ENCODE data around the gene WDFY4. TPM values are rescaled to one million over a fixed set of nuclear protein-coding genes. Genes with fewer than 3 reads are reported as not detected.

Gene WDFY4
- total and polyA plus RNA-seq, 2 of the 13 experiments (the other 11 are each of a cell fraction or from before 2014, with no cell fraction given): not detected

DNA sequence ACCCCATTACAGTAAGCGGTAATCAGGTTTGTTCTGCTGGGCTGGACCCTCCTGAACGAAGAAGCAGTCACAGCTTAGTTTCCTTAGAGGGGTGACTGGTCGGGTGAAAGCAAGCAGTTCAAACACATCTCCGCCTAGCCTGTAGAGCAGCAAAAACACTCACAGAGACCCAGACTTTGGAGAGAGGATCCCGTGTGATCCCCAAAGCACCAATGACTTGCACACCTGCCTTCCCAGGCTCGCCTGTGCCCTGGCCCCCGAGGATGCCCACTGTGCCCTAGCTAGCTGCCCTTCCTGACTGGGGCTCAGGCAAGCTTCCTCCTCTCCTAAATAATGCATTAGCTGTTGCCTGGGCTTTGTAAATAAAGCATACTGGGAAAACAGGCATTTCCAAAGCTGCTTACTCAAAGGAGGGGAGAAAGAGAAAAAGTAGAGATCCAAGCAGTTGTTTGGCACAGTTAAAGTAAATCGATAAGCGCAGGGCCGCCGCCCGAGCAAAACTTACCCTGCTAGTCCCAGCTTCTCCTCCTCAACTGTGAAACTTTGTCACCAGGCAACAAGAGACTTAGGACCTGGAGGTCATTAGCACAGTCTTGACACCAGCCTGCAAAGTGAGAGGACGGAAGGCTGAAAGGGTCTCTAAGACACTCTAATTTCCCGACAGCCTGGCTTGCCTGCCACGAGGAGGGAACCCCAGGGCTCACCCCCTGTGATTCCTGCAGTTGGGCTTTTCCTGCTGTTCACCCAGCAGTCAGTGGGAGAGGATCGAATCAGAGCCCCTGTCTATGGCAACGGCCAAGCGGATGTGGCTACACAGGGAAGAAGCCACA, 250.2 kb downstream of the WDFY4 start:
- no peaks in the 10 kb centered on the region for H3K36me3 ChIP-seq (replicated peaks in 1 of 2; ENCODE audit: control insufficient read depth in 1 of 2, insufficient read depth in 2 of 2, low read length in 2 of 2)
- FAIRE-seq: no peak
- BruUV-seq (replicated peaks): no TSS peak
- TF ChIP-seq KDM3A (CRISPR knock-in tag; IDR thresholded peaks at IDR 0.05; ENCODE audit: low read depth) (no peak), ZNF883 (CRISPR knock-in tag; IDR thresholded peaks at IDR 0.05; ENCODE audit: not compliant biosample characterization) (no peak), ZNF20 (CRISPR knock-in tag; IDR thresholded peaks at IDR 0.05) (no peak), ATF7-NPFF (CRISPR knock-in tag; IDR thresholded peaks at IDR 0.05; ENCODE audit: low read depth) (no peak), ZNF556 (CRISPR knock-in tag; IDR thresholded peaks at IDR 0.05; ENCODE audit: borderline replicate concordance) (no peak), ZNF615 (CRISPR knock-in tag; IDR thresholded peaks at IDR 0.05; ENCODE audit: borderline replicate concordance) (no peak), XRCC5 (optimal IDR thresholded peaks at IDR 0.05; ENCODE audit: low read length) (no peak), SSRP1 (CRISPR knock-in tag; IDR thresholded peaks at IDR 0.05) (no peak)
- TF ChIP-seq, protein P1, sequence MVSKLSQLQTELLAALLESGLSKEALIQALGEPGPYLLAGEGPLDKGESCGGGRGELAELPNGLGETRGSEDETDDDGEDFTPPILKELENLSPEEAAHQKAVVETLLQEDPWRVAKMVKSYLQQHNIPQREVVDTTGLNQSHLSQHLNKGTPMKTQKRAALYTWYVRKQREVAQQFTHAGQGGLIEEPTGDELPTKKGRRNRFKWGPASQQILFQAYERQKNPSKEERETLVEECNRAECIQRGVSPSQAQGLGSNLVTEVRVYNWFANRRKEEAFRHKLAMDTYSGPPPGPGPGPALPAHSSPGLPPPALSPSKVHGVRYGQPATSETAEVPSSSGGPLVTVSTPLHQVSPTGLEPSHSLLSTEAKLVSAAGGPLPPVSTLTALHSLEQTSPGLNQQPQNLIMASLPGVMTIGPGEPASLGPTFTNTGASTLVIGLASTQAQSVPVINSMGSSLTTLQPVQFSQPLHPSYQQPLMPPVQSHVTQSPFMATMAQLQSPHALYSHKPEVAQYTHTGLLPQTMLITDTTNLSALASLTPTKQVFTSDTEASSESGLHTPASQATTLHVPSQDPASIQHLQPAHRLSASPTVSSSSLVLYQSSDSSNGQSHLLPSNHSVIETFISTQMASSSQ (IDR thresholded peaks at IDR 0.05; ENCODE audit: low read depth): no peak
- TF ChIP-seq, protein P1 (CRISPR knock-in tag; IDR thresholded peaks at IDR 0.05; ENCODE audit: borderline replicate concordance): no peak
- TF ChIP-seq, protein P2, sequence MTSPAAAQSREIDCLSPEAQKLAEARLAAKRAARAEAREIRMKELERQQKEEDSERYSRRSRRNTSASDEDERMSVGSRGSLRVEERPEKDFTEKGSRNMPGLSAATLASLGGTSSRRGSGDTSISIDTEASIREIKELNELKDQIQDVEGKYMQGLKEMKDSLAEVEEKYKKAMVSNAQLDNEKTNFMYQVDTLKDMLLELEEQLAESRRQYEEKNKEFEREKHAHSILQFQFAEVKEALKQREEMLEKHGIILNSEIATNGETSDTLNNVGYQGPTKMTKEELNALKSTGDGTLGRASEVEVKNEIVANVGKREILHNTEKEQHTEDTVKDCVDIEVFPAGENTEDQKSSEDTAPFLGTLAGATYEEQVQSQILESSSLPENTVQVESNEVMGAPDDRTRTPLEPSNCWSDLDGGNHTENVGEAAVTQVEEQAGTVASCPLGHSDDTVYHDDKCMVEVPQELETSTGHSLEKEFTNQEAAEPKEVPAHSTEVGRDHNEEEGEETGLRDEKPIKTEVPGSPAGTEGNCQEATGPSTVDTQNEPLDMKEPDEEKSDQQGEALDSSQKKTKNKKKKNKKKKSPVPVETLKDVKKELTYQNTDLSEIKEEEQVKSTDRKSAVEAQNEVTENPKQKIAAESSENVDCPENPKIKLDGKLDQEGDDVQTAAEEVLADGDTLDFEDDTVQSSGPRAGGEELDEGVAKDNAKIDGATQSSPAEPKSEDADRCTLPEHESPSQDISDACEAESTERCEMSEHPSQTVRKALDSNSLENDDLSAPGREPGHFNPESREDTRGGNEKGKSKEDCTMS (CRISPR knock-in tag; conservative IDR thresholded peaks at IDR 0.05): no peak
- H2AFZ ChIP-seq (ENCODE audit: low read length): no peak overlapping the region
- no peak overlapping the region for H3K4me2 ChIP-seq (ENCODE audit: low read depth, low read length)
- intact Hi-C loops (cut with micrococcal nuclease; ENCODE audit: unreplicated experiment): no loop called here
- 16% methylated on average over 16 of the region's 18 CpGs for WGBS (ENCODE audit: low lambda C conversion rate)
- H3K9me3 ChIP-seq (ENCODE audit: low read length): no peaks in the 10 kb centered on the region
- no peak overlapping the region for H3K9ac ChIP-seq (ENCODE audit: insufficient read depth, low read depth, low read length)
- POLR2A ChIA-PET: no interaction called here
- H3K4me3 ChIP-seq (replicated peaks in 1 of 3; ENCODE audit: insufficient read depth in 1 of 3, low read depth in 2 of 3, low read length in 3 of 3): no peak overlapping the region
- no peaks in the 10 kb centered on the region for H3K4me1 ChIP-seq (ENCODE audit: insufficient read depth, low read length)
- no peak for ATAC-seq
- no peak for DNase-seq (ENCODE audit: low spot score)
- H3K79me2 ChIP-seq (ENCODE audit: insufficient read depth, low read length): no peaks in the 10 kb centered on the region
- in situ Hi-C loops (cut with HindIII; ENCODE audit: extremely low pct_ligation_motif_present, low pct_unique_long_range_greater_than_20kb): no loop called here
- no peak overlapping the region for H3K27ac ChIP-seq (ENCODE audit: extremely low read length, insufficient read depth, low read length)
- H4K20me1 ChIP-seq (ENCODE audit: insufficient read depth, low read length): no peaks in the 10 kb centered on the region
- H3K27me3 ChIP-seq (ENCODE audit: control insufficient read depth in 1 of 2, insufficient read depth in 2 of 2, low read length in 2 of 2): peaks cover 3 to 15% of the 10 kb centered on the region in 2 experiments; a peak in 3 of 5 replicates
- CTCF ChIA-PET (ENCODE audit: low intra/inter-chr PET ratio, low total read pairs): no interaction called here

Measured in HepG2 (cell line).